HG03342 (cell line): ENCODE data around the gene LAMB1.
"Not testable (repeated sequence)": the region's sequence is repeated elsewhere in the genome, so short reads cannot be mapped to it uniquely, and the experiment has no call there.

Experiments used
- ATAC-seq: cut with Tn5 transposase; IDR thresholded peaks from one replicate; pipeline ENCODE4 v1.9.1; 2021; ENCODE audit warnings: mild to moderate bottlenecking, moderate library complexity; ENCODE audit not compliant: unreplicated experiment

Gene LAMB1

GRCh38 chr7:108002726-108003598 lies at the start of gene LAMB1:
TSS of gene LAMB1 (minus strand) at chr7:108003161. CDS start at chr7:108002885, 276 bp downstream.
- no peak for ATAC-seq

GRCh38 chr7:108051454-108051853 lies 48.5 kb upstream of the LAMB1 start:
- ATAC-seq = no peak

GRCh38 chr7:108049962-108050361 lies 47.0 kb upstream of the LAMB1 start:
- ATAC-seq = no peak

DNA sequence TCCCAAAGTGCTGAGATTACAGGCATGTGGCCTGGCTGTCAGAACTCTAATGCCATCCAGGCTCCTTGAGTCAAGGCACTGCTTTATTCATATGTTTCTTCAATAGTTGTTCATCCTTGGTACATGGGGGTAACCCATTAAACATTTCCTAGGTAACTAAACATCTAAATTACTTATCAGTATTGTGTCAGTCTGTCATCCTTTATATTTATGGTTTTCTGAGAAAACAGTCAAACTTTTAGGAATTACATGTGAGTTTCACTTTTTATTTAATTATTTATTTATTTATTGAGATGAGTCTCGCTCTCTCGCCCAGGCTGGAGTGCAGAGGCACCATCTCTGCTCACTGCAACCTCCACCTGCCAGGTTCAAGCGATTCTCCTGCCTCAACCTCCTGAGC lies 45.5 kb upstream of the LAMB1 start:
- ATAC-seq = no peak

DNA sequence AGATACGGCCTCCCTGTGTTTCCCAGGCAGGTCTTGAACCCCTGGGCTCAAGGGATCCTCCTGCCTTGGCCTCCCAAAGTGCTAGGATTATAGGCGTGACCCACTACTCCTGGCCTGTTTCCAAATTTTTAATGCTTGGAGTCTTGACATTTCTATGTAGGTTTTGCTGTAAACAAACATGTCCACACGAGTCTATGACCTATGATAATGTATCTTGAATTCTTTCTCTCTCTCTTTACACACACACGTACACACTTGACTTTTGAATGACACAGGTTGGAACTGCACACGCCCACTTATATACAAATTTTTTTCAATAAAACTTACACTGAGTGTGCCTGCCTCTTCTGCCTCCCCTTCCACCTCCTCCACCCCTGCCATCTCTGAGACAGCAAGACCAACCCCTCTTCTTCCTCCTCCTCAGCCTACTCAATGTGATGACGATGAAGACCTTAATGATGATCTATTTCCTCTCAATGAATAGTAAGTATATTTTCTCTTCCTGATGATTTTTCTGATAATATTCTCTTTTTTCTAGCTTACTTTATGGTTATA lies 44.1 kb upstream of the LAMB1 start:
- no peak for ATAC-seq

GRCh38 chr7:108045669-108046068 lies 42.7 kb upstream of the LAMB1 start:
- no peak for ATAC-seq

DNA sequence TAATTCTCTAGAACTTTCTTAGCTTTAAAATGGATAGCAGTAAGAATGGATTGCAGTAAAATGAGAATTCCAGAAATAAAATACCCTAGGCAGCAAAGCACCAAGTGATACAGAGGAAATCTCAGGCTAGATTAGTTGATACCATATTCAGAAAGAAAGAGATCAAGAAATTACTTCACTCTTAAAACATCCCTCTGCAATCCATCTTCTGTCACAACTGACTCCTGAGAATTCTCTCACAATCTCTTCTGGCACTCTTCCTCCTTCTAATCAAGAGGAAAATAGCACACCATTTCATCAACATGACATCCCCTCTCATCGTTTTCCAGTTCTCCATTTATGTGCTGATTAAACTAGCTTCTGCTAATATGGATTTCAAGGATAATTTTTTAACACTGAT lies 42.2 kb upstream of the LAMB1 start:
- ATAC-seq = no peak

- no peak for ATAC-seq
These were observed 41.4 kb upstream of the LAMB1 start for GRCh38 chr7:108044345-108044744.

DNA sequence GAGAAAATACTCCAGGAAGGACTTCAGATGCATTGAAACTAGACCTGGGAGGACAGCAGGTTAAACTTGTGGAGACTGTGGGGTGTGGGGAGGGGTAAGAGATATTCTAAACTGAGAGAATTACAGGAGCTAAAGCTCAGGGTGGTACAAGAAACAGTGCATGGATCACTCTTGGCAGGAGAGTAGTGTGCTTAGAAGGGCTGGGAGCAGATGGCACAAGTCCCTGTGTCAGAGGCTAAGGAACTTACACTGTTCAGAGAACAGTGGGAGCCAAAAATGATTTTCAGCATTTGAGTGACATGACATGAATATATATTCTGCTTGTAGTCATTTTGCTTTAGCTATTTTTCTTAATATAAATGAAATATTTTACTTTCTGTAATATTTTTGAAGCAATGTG lies 36.0 kb upstream of the LAMB1 start:
- ATAC-seq = no peak

GRCh38 chr7:108037741-108038140 lies 34.8 kb upstream of the LAMB1 start:
- no peak for ATAC-seq

DNA sequence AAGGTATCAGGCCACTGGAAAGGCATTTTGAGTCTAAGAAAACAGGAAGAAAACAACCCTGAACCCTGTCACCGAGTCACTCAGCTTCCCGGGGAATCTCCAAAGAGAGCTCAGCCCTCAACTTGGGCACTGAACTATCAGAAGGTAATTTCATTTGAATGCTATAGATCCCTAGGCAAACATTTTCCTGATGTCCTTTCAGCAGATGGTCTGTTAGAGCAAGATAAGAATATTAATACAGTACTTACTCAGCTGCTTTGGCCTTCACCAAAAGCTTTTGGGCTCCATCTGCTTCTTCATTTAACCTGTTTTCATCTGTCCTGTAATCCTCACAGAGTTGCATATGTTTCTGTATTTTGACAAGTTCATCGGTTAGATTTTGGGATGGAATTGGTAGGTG lies 34.2 kb upstream of the LAMB1 start:
- no peak for ATAC-seq

DNA sequence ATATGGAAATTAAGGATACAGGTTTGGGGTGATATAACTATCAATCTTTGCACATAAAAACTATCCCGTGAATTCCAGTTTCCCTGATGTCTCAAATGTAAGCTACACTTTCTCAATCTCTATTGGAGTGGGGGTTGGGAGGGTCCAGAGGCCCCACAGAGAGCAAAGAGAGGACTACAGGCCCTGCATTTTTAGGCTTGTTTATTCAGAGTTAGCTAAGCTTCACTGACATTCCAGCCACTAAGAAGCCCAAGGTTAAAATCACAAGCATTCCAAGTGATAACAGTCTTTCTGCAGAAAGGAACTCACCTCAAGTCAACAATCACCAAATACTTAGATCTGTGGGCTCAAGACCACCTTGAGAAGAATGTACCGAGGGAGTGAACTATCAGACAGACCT lies 31.6 kb upstream of the LAMB1 start:
- ATAC-seq = no peak

GRCh38 chr7:108033776-108034497 lies 31.0 kb upstream of the LAMB1 start:
- ATAC-seq = no peak

GRCh38 chr7:108033309-108033708 lies 30.3 kb upstream of the LAMB1 start:
- not testable (repeated sequence) for ATAC-seq

- ATAC-seq = no peak
These were observed 27.6 kb upstream of the LAMB1 start for GRCh38 chr7:108030516-108030915.

GRCh38 chr7:108029034-108029433 lies 26.1 kb upstream of the LAMB1 start:
- ATAC-seq = no peak

- no peak for ATAC-seq
These were observed 25.1 kb upstream of the LAMB1 start for GRCh38 chr7:108028111-108028510.

DNA sequence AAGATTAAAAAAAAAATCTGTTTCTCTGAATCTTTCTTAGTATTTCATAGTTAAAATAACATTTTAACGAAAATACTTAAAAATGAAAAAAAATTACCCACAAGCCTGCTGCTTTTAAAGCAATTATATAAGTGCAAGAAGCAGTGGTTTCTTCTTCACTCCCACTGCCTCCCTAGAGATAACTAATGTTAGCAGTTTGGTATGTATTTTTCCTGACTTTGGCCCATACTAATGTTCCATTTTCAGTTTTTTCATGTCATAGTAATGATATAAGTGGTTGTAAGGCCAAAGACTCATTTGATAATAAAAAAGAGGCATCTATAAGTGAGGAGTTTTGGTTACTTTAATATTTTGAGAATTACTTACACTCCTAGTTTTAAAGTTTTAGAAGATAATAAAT lies 24.3 kb upstream of the LAMB1 start:
- no peak for ATAC-seq

DNA sequence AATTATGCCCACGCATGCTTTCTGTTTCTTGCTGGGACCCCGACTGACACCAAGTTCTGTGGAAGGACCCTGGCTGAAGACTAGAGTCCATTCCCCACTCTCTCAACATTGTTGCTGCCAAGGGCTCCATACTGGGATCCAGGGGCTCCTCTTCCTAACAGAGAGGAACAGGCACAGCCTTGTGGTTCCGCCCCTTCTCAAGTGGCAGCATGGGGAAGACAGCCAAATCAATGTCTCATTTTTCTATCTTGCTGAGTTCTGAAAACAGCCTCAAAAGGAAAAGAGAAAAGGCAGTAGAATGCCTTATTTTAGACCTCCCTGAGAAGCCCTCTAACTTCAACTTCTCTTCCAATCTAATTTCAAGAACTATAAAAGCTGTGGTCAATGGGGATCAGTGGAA lies 23.7 kb upstream of the LAMB1 start:
- ATAC-seq = no peak

- ATAC-seq = no peak
These were observed 23.2 kb upstream of the LAMB1 start for GRCh38 chr7:108026116-108026515.

GRCh38 chr7:108024538-108024937 lies 21.6 kb upstream of the LAMB1 start:
- no peak for ATAC-seq

GRCh38 chr7:108020585-108020984 lies 17.6 kb upstream of the LAMB1 start:
- ATAC-seq = no peak
